ENCODE measurements around the gene BCKDHA. TPM values are rescaled to one million over a fixed set of nuclear protein-coding genes. Genes with fewer than 3 reads are reported as not detected.

BCKDHA gene
- total and polyA plus RNA-seq, 2 experiments from 2014 or later = 30.3 to 39.6 TPM

GRCh38 chr19:41412953-41413352 is 15.3 kb downstream of the BCKDHA start:
- Histone ChIP-seq H3K9me2 (replicated peaks; ENCODE audit: insufficient read depth) (no peaks in the 10 kb centered on the region), H3K9me3 (ENCODE audit: low read depth) (no peaks in the 10 kb centered on the region), H3K4me2 (no peak overlapping the region), H3K27me3 (no peaks in the 10 kb centered on the region), H3K4me3 (no peak overlapping the region), H3K27ac (no peak overlapping the region), H2AFZ (no peak overlapping the region), H3K79me2 (no peaks in the 10 kb centered on the region), H4K20me1 (ENCODE audit: insufficient read depth, poor library complexity, severe bottlenecking) (no peaks in the 10 kb centered on the region), H3K36me3 (replicated peaks; ENCODE audit: insufficient read depth, low read depth) (no peaks in the 10 kb centered on the region), H3K4me1 (ENCODE audit: insufficient read depth) (peaks cover 12% of the 10 kb centered on the region)
- 96% methylated on average over 5 of the region's 5 CpGs for WGBS (ENCODE audit: low lambda C conversion rate, missing lambda C conversion rate)
- TF ChIP-seq EZH2phosphoT487 (IDR thresholded peaks at IDR 0.05; ENCODE audit: low read depth, severe bottlenecking, unreplicated experiment) (no peak), EZH2 (IDR thresholded peaks at IDR 0.05; ENCODE audit: borderline replicate concordance) (no peak), CTCF (IDR thresholded peaks at IDR 0.05; ENCODE audit: poor library complexity) (no peak)
- DNase-seq (ENCODE audit: low spot score) = no peak

GRCh38 chr19:41413947-41414346 is 16.3 kb downstream of the BCKDHA start:
- no peaks in the 10 kb centered on the region for H4K20me1 ChIP-seq (ENCODE audit: insufficient read depth, poor library complexity, severe bottlenecking)
- 93% methylated on average over 10 of the region's 10 CpGs for WGBS (ENCODE audit: low lambda C conversion rate, missing lambda C conversion rate)
- H3K27ac ChIP-seq = no peak overlapping the region
- no peak overlapping the region for H3K4me2 ChIP-seq
- no peaks in the 10 kb centered on the region for H3K9me3 ChIP-seq (ENCODE audit: low read depth)
- no peaks in the 10 kb centered on the region for H3K36me3 ChIP-seq (replicated peaks; ENCODE audit: insufficient read depth, low read depth)
- no peaks in the 10 kb centered on the region for H3K79me2 ChIP-seq
- peaks cover 8% of the 10 kb centered on the region for H3K4me1 ChIP-seq (ENCODE audit: insufficient read depth)
- no peaks in the 10 kb centered on the region for H3K9me2 ChIP-seq (replicated peaks; ENCODE audit: insufficient read depth)
- H3K4me3 ChIP-seq = no peak overlapping the region
- TF ChIP-seq EZH2phosphoT487 (IDR thresholded peaks at IDR 0.05; ENCODE audit: low read depth, severe bottlenecking, unreplicated experiment) (no peak), EZH2 (IDR thresholded peaks at IDR 0.05; ENCODE audit: borderline replicate concordance) (no peak), CTCF (IDR thresholded peaks at IDR 0.05; ENCODE audit: poor library complexity) (no peak)
- DNase-seq (ENCODE audit: low spot score) = no peak
- no peak overlapping the region for H2AFZ ChIP-seq
- H3K27me3 ChIP-seq = no peaks in the 10 kb centered on the region

- Histone ChIP-seq H3K27me3 (no peaks in the 10 kb centered on the region), H3K9me2 (replicated peaks; ENCODE audit: insufficient read depth) (no peaks in the 10 kb centered on the region), H3K36me3 (replicated peaks; ENCODE audit: insufficient read depth, low read depth) (no peaks in the 10 kb centered on the region), H3K4me1 (ENCODE audit: insufficient read depth) (peaks cover 5% of the 10 kb centered on the region), H3K79me2 (no peaks in the 10 kb centered on the region), H3K9me3 (ENCODE audit: low read depth) (no peaks in the 10 kb centered on the region), H3K27ac (no peak overlapping the region), H4K20me1 (ENCODE audit: insufficient read depth, poor library complexity, severe bottlenecking) (no peaks in the 10 kb centered on the region), H2AFZ (no peak overlapping the region), H3K4me2 (no peak overlapping the region), H3K4me3 (no peak overlapping the region)
- 90% methylated on average over 9 of the region's 9 CpGs for WGBS (ENCODE audit: low lambda C conversion rate, missing lambda C conversion rate)
- TF ChIP-seq EZH2 (IDR thresholded peaks at IDR 0.05; ENCODE audit: borderline replicate concordance) (no peak), EZH2phosphoT487 (IDR thresholded peaks at IDR 0.05; ENCODE audit: low read depth, severe bottlenecking, unreplicated experiment) (no peak), CTCF (IDR thresholded peaks at IDR 0.05; ENCODE audit: poor library complexity) (no peak)
- DNase-seq (ENCODE audit: low spot score) = no peak
These were observed 16.8 kb downstream of the BCKDHA start for GRCh38 chr19:41414461-41414860.

- H3K27me3 ChIP-seq = no peaks in the 10 kb centered on the region
- 87% methylated on average over 9 of the region's 9 CpGs for WGBS (ENCODE audit: low lambda C conversion rate, missing lambda C conversion rate)
- DNase-seq (ENCODE audit: low spot score) = no peak
- no peak overlapping the region for H2AFZ ChIP-seq
- no peaks in the 10 kb centered on the region for H3K79me2 ChIP-seq
- no peak overlapping the region for H3K27ac ChIP-seq
- H3K36me3 ChIP-seq (replicated peaks; ENCODE audit: insufficient read depth, low read depth) = no peaks in the 10 kb centered on the region
- H3K9me3 ChIP-seq (ENCODE audit: low read depth) = no peaks in the 10 kb centered on the region
- no peaks in the 10 kb centered on the region for H4K20me1 ChIP-seq (ENCODE audit: insufficient read depth, poor library complexity, severe bottlenecking)
- TF ChIP-seq EZH2phosphoT487 (IDR thresholded peaks at IDR 0.05; ENCODE audit: low read depth, severe bottlenecking, unreplicated experiment) = no peak
- no peak for TF ChIP-seq EZH2 (IDR thresholded peaks at IDR 0.05; ENCODE audit: borderline replicate concordance)
- TF ChIP-seq CTCF (IDR thresholded peaks at IDR 0.05; ENCODE audit: poor library complexity) = no peak
- H3K9me2 ChIP-seq (replicated peaks; ENCODE audit: insufficient read depth) = no peaks in the 10 kb centered on the region
- H3K4me3 ChIP-seq = no peak overlapping the region
- H3K4me1 ChIP-seq (ENCODE audit: insufficient read depth) = peaks cover under 1% of the 10 kb centered on the region
- H3K4me2 ChIP-seq = no peak overlapping the region
These were observed 17.5 kb downstream of the BCKDHA start for GRCh38 chr19:41415154-41415571.

All from hepatocyte (in vitro differentiated cells).